GM18505 (cell line): ENCODE data around the gene ADGRF1.
"Not testable (repeated sequence)": the region's sequence is repeated elsewhere in the genome, so short reads cannot be mapped to it uniquely, and the experiment has no call there.

Experiments used
- ATAC-seq: cut with Tn5 transposase; IDR thresholded peaks from one replicate; pipeline ENCODE4 v1.9.1; 2021; ENCODE audit not compliant: unreplicated experiment
- POLR2A ChIP-seq: IDR thresholded peaks from 4 replicates; pipeline ENCODE4 v1.6.1; 2011; ENCODE audit warnings: borderline replicate concordance; ENCODE audit not compliant: insufficient read depth, insufficient read length; ENCODE audit errors: extremely low read depth

ADGRF1 gene

GRCh38 chr6:47042275-47042791 is at the start of gene ADGRF1:
ADGRF1 (minus strand) TSS chr6:47042332; CDS start chr6:47029061, 13,271 bp downstream.
- no peak for ATAC-seq
- TF ChIP-seq POLR2A: no peak

GRCh38 chr6:47090881-47091280 is 48.7 kb upstream of the ADGRF1 start:
- ATAC-seq: no peak
- no peak for TF ChIP-seq POLR2A

GRCh38 chr6:47089473-47089872 is 47.3 kb upstream of the ADGRF1 start:
- ATAC-seq: not testable (repeated sequence)

- ATAC-seq: no peak
- no peak for TF ChIP-seq POLR2A
Measured at GRCh38 chr6:47086051-47086770, 44.1 kb upstream of the ADGRF1 start.

- no peak for ATAC-seq
- TF ChIP-seq POLR2A: no peak
Measured at GRCh38 chr6:47084610-47085009, 42.5 kb upstream of the ADGRF1 start.

DNA sequence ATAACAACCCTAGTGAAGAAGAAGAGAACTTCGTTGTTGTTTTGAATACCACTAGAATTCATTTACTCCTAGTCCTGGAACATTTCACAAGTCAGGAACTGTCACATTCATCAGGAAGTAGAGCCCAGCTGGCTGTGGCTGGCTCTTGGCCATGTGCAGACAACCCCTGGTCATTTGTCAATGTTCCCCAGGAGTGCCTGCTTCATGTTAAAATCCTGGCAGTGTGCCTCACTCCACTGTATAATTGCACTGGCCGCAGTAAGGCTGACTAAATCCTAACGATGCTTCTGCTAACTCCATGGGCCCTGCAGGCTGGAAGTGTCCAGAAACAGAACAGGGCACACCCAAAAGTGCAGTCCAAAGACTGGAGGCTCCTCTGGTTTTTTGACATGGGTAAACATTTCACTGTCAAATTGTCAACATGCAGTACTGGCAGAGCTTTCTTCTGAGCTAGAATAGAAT is 41.5 kb upstream of the ADGRF1 start:
- ATAC-seq: no peak
- no peak for TF ChIP-seq POLR2A

DNA sequence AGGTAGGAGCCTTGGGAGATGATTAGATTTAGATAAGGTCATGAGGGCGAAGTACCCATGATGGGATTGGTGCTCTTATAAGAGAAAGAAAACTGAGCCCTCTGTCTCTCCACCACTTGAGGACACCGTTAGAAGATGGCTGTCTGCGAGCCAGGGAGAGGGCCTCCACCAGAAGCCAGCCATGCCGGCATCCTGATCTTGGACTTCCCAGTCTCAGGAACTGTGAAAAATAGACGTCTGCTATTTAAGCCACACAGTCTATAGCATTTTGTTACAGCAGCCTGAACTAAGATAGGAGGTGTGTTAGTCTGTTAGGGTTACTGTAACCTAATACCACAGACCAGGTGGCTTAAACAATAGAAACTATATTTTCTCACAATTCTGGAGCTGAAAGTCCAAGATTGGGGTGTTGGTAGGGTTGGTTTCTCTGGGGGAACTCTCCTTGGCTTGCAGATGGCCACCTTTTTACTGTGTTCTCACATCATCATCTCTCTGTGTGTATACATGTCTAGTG is 38.0 kb upstream of the ADGRF1 start:
- no peak for ATAC-seq
- no peak for TF ChIP-seq POLR2A

DNA sequence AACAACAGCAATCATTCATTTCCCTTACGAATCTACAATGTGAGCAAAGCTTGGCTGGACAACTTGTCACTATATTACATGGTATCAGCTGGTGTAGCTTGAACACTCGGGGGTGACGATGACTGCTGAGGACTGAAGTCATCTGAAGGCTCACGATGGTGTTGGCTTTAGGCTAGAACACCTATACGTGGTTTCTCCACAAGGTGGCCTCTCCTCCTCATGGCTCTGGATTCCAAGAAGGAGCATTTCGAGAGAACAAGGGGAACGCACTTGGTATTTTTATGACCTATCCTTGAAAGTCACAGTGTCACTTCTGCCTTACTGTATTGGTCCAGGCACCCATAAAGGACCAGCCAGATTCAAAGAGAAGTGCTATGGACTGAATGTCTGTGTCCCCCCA is 37.5 kb upstream of the ADGRF1 start:
- ATAC-seq: no peak
- no peak for TF ChIP-seq POLR2A

- ATAC-seq: no peak
- TF ChIP-seq POLR2A: no peak
Measured at GRCh38 chr6:47078991-47079390, 36.9 kb upstream of the ADGRF1 start.

DNA sequence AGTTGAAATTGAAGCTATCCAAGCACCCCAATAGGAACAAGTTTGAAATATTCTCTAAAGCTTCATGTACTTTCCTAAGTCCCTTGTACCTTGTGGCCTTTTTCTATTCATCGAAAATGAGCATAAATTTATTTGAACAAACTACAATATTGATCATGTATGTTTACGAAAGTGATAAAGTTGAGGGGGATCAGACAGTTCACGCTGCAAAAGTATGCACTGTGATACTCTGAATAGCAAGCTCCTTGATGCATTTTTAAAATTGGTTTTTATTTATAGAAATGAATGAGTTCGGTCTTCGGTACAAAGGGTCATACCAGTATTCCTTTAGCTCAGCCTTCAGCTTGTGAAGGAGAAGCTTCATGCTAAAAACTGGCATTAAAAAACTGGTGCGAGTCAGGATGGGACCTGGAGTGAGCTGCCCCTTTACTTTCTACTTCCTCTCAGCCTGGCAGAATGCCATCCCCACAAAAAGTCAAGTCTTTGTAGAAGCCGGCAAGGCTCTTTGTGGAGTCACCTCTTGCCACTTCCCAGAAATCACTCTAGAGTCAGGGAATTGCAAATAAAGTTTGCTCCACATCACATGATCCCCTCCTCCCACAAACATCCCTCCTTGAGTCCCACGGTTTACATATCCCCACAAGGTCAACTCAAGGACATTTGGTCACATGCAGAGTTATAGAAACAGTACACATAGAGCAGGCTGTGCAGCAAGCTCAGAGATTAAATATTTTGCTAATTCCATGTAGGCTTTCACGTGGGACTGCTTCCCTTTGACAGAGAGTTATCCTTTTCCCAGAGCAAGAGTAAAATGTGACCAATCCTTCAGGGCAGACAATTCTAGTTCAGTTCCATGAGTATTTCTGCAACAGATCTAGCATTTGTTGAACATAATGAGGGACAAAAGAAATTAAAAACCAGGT is 34.6 kb upstream of the ADGRF1 start:
- no peak for TF ChIP-seq POLR2A

DNA sequence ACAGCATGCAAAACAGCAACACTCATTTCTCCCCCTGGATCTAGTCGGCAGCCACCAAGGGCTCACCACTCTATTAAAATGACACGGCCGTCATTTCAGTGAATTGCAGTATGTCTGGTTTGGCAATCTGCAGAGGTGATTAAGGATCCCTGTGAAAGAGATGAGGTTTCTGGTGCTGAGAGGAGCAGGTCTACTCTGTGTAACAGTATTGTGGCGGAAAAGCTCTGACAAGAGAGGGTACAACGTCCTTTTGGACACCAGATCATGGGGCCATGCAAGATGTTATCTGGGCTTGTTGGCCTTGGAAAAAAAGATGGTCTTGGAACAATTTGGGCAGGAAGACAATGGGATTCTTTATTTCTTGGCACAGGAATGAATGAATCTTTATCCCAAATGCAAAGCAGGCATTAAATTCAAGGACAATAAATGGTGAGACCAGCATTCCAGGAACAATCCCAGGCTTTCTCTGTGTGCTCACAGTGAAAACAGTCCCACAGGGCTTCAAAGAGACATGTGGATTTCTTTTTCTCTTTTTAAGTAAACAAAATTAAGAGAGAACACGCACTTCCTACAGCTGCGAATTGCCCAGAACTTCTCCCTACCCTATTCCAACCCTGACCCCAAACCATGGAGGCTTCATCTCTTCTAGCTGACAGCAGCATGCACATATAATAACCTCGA is 33.7 kb upstream of the ADGRF1 start:
- TF ChIP-seq POLR2A: no peak
- ATAC-seq: no peak

More for the DNA sequence above, 34.6 kb upstream of the ADGRF1 start:
- ATAC-seq: no peak

GRCh38 chr6:47075168-47075567 is 33.0 kb upstream of the ADGRF1 start:
- no peak for ATAC-seq
- no peak for TF ChIP-seq POLR2A
